HCT116 (cell line): ENCODE data around the gene GFAP. TPM values are rescaled to one million over a fixed set of nuclear protein-coding genes. Genes with fewer than 3 reads are reported as not detected.

Experiments
- ATAC-seq: fragments of 200-7000 bp; cut with Tn5 transposase; 2 replicates; pipeline ENCODE4 v1.9.1; 2020; ENCODE audit warnings: mild to moderate bottlenecking, moderate library complexity
- BruUV-seq: library from RNA; stranded (reverse); fragments of 400-500 nt; replicated peaks from 2 replicates; lab custom pipeline; 2021; lab: Mats Ljungman, UMichigan
- CTCF ChIA-PET: fragments of 300-600 bp; sonication (Branson Sonifier 250); formaldehyde crosslinking; loops from one replicate; lab custom pipeline; 2021; ENCODE audit warnings: antibody characterized with exemption; lab: Charles Lee
- POLR2A ChIA-PET: fragments of 300-600, 350-600 bp; sonication (Branson Sonifier 250); formaldehyde crosslinking; loops from one replicate; lab custom pipeline; 2021; ENCODE audit warnings: antibody characterized with exemption; lab: Charles Lee
- RAD21 ChIA-PET, 2 experiments: fragments of 300-600 bp; sonication (Branson Sonifier 250); formaldehyde crosslinking; loops; one replicate each; lab custom pipeline; 2023; ENCODE audit warnings: low total read pairs in 2 of 2; ENCODE audit not compliant: uncharacterized antibody in 2 of 2, unreplicated experiment in 2 of 2, low non-redundant PET in 1 of 2; lab: Charles Lee
- DNase-seq: peaks from one replicate; pipeline ENCODE4 v3.0.0-alpha.2; 2010; ENCODE audit warnings: low read depth, low spot score
- H2AFZ ChIP-seq: fragments of 200-600 bp; shearing (Covaris generic), sonication (generic); 2 replicates; pipeline ENCODE4 v1.6.1; 2017; ENCODE audit warnings: low read depth, mixed run types, mixed read lengths, antibody characterized with exemption, low read length; ENCODE audit not compliant: poor library complexity, severe bottlenecking
- H3K27ac ChIP-seq: 2 replicates; pipeline ENCODE4 v1.5.1; 2012; ENCODE audit warnings: low read depth, low read length
- H3K27me3 ChIP-seq: fragments of 200-600 bp; sonication (generic); 2 replicates; pipeline ENCODE4 v1.6.1; 2016; ENCODE audit warnings: mixed run types, low read length, mixed read lengths; ENCODE audit not compliant: insufficient read depth
- H3K36me3 ChIP-seq, 2 experiments: fragments of 200-500 bp in 1 of 2; fragments of 200-600 bp in 1 of 2; sonication (Bioruptor generic) in 1 of 2; sonication (generic) in 1 of 2; 2 replicates each; pipeline versions ENCODE4 v1.5.1 to v1.6.1; 2014 to 2016; ENCODE audit warnings: low read length in 2 of 2, inconsistent platforms in 1 of 2, mixed read lengths in 1 of 2, mixed run types in 1 of 2; ENCODE audit not compliant: insufficient read depth in 2 of 2, control insufficient read depth in 1 of 2
- H3K4me1 ChIP-seq, 2 experiments: fragments of 200-600 bp in 1 of 2; sonication (generic) in 1 of 2; 2 replicates each; pipeline versions ENCODE4 v1.5.1 to v1.6.1; 2012 to 2017; ENCODE audit warnings: low read length in 2 of 2, inconsistent platforms in 1 of 2, mild to moderate bottlenecking in 1 of 2, mixed read lengths in 1 of 2, mixed run types in 1 of 2, moderate library complexity in 1 of 2; ENCODE audit not compliant: insufficient read depth in 2 of 2, control insufficient read depth in 1 of 2
- H3K4me2 ChIP-seq: fragments of 200-600 bp; sonication (generic); 2 replicates; pipeline ENCODE4 v1.6.1; 2017; ENCODE audit warnings: mixed run types, low read length, mixed read lengths
- H3K4me3 ChIP-seq, 2 experiments: fragments of 200-600 bp in 1 of 2; sonication (generic) in 1 of 2; replicated peaks in 1 of 2; 2 replicates each; pipeline ENCODE4 v1.5.1; 2011 to 2016; ENCODE audit warnings: low read length in 2 of 2, control low read depth in 1 of 2, low read depth in 1 of 2, mild to moderate bottlenecking in 1 of 2, mixed read lengths in 1 of 2, mixed run types in 1 of 2
- H3K79me2 ChIP-seq: fragments of 200-600 bp; sonication (generic); 2 replicates; pipeline ENCODE4 v1.6.1; 2017; ENCODE audit warnings: mild to moderate bottlenecking, mixed run types, low read length, moderate library complexity, mixed read lengths; ENCODE audit not compliant: insufficient read depth
- H3K9ac ChIP-seq: fragments of 200-600 bp; sonication (generic); 2 replicates; pipeline ENCODE4 v1.6.1; 2016; ENCODE audit warnings: low read length, mixed read lengths
- H3K9me2 ChIP-seq: fragments of 200-600 bp; sonication (generic), shearing (Covaris generic); 2 replicates; pipeline ENCODE4 v1.6.1; 2017; ENCODE audit warnings: mixed run types, mild to moderate bottlenecking, moderate library complexity; ENCODE audit not compliant: insufficient read depth
- H3K9me3 ChIP-seq, 2 experiments: fragments of 200-500 bp in 1 of 2; fragments of 200-600 bp in 1 of 2; sonication (Bioruptor generic) in 1 of 2; sonication (generic) in 1 of 2; 2 replicates each; pipeline ENCODE4 v1.6.1; 2014 to 2017; ENCODE audit warnings: low read length in 2 of 2, mixed read lengths in 2 of 2, inconsistent platforms in 1 of 2, low read depth in 1 of 2, mild to moderate bottlenecking in 1 of 2, mixed run types in 1 of 2, moderate library complexity in 1 of 2; ENCODE audit not compliant: control insufficient read depth in 1 of 2, insufficient read depth in 1 of 2
- H4K20me1 ChIP-seq: fragments of 200-600 bp; sonication (generic), shearing (Covaris generic); 2 replicates; pipeline ENCODE4 v1.6.1; 2017; ENCODE audit warnings: mixed run types, mild to moderate bottlenecking, moderate library complexity; ENCODE audit not compliant: insufficient read depth
- ATF3 ChIP-seq: IDR thresholded peaks from 2 replicates; pipeline ENCODE4 v1.6.1; 2012
- CBX3 ChIP-seq: IDR thresholded peaks from 2 replicates; pipeline ENCODE4 v1.6.1; 2012; ENCODE audit warnings: low read depth
- CEBPB ChIP-seq: IDR thresholded peaks from 2 replicates; pipeline ENCODE4 v1.6.1; 2012; ENCODE audit warnings: low read depth
- EGR1 ChIP-seq: IDR thresholded peaks from 2 replicates; pipeline ENCODE4 v1.6.1; 2012; ENCODE audit warnings: low read depth
- ELF1 ChIP-seq: IDR thresholded peaks from 2 replicates; pipeline ENCODE4 v1.6.1; 2012; ENCODE audit warnings: low read depth, borderline replicate concordance
- EZH2 ChIP-seq: fragments of 200-600 bp; sonication (generic); IDR thresholded peaks from 2 replicates; pipeline ENCODE4 v1.6.1; 2017; ENCODE audit warnings: antibody characterized with exemption, mixed run types
- EZH2phosphoT487 ChIP-seq: fragments of 200-600 bp; IDR thresholded peaks from 2 replicates; pipeline ENCODE4 v1.6.1; 2018; ENCODE audit warnings: antibody characterized with exemption, borderline replicate concordance
- FOSL1 ChIP-seq: IDR thresholded peaks from 2 replicates; pipeline ENCODE4 v1.6.1; 2012; ENCODE audit warnings: low read depth
- JUND ChIP-seq: IDR thresholded peaks from 2 replicates; pipeline ENCODE4 v1.6.1; 2012
- POLR2A ChIP-seq: IDR thresholded peaks from 2 replicates; pipeline ENCODE4 v1.7.0; 2011; ENCODE audit warnings: borderline replicate concordance; ENCODE audit not compliant: insufficient read depth, insufficient read length; ENCODE audit errors: extremely low read depth
- POLR2AphosphoS5 ChIP-seq: IDR thresholded peaks from 2 replicates; pipeline ENCODE4 v1.6.1; 2011; ENCODE audit warnings: mild to moderate bottlenecking, low read depth, low read length, moderate library complexity
- SIN3A ChIP-seq: IDR thresholded peaks from 2 replicates; pipeline ENCODE4 v1.6.1; 2012; ENCODE audit warnings: low read depth
- TCF7L2 ChIP-seq: IDR thresholded peaks from 2 replicates; pipeline ENCODE4 v1.7.0; 2011; ENCODE audit warnings: borderline replicate concordance, inconsistent platforms; ENCODE audit not compliant: insufficient read depth, insufficient read length; ENCODE audit errors: extremely low read depth
- YY1 ChIP-seq: IDR thresholded peaks from 2 replicates; pipeline ENCODE4 v1.6.1; 2011; ENCODE audit warnings: low read length, low read depth, moderate library complexity, mild to moderate bottlenecking; ENCODE audit not compliant: insufficient replicate concordance; ENCODE audit errors: extremely low read depth
- ZNF274 ChIP-seq: fragments of 200-500 bp; sonication (Bioruptor generic); IDR thresholded peaks from 2 replicates; pipeline ENCODE4 v1.6.1; 2014; ENCODE audit warnings: mild to moderate bottlenecking, low read depth, low read length, inconsistent platforms
- intact Hi-C: fragments of 100-400 bp; cut with micrococcal nuclease; formaldehyde crosslinking; loops from 2 replicates; pipeline ENCODE4 v1.10.0; 2022
- total RNA-seq: library from RNA; stranded (reverse); gene quantifications from one replicate; pipeline ENCODE4 v1.2.1, GENCODE V29; 2021; ENCODE audit not compliant: unreplicated experiment
- TF ChIP-seq, protein P1 (sequence below): IDR thresholded peaks from 2 replicates; pipeline ENCODE4 v1.6.1; 2012
- TF ChIP-seq, protein P2 (sequence below): IDR thresholded peaks from 2 replicates; pipeline ENCODE4 v1.6.1; 2012; ENCODE audit warnings: low read depth

Gene GFAP
- total RNA-seq, 1 experiment from 2014 or later = not detected

GRCh38 chr17:44941712-44942331, 26.5 kb upstream of the GFAP start:
- intact Hi-C loops = no loop called here
- Histone ChIP-seq H4K20me1 (peaks cover 5% of the 10 kb centered on the region; the same call in 1 of the 2 replicates), H2AFZ (no peak overlapping the region), H3K27ac (peak overlapping the region; percentile 38), H3K36me3 (peaks cover 6 to 52% of the 10 kb centered on the region in 2 experiments; a peak in 3 of 4 replicates), H3K9ac (no peak overlapping the region), H3K79me2 (peaks cover 100% of the 10 kb centered on the region), H3K4me3 (no peak overlapping the region), H3K4me2 (peak overlapping the region; percentile 53; the same call in 1 of the 2 replicates), H3K4me1 (peaks cover 22 to 47% of the 10 kb centered on the region in 2 experiments), H3K9me2 (no peaks in the 10 kb centered on the region), H3K27me3 (no peaks in the 10 kb centered on the region), H3K9me3 (peaks cover 0 to 4% of the 10 kb centered on the region in 2 experiments; a peak in 1 of 4 replicates)
- RAD21 ChIA-PET = no interaction called here
- CTCF ChIA-PET = interaction anchor here (2.5 kb wide), 1 partner anchor 22 kb away, joined by 6 read pairs; no protein-coding TSS in a partner anchor
- DNase-seq = no peak
- TF ChIP-seq CBX3 = no peak
- no peak for TF ChIP-seq FOSL1
- TF ChIP-seq POLR2AphosphoS5 = no peak
- POLR2A ChIA-PET = no interaction called here
- BruUV-seq = no TSS peak
- peak; percentile 41 for ATAC-seq

DNA sequence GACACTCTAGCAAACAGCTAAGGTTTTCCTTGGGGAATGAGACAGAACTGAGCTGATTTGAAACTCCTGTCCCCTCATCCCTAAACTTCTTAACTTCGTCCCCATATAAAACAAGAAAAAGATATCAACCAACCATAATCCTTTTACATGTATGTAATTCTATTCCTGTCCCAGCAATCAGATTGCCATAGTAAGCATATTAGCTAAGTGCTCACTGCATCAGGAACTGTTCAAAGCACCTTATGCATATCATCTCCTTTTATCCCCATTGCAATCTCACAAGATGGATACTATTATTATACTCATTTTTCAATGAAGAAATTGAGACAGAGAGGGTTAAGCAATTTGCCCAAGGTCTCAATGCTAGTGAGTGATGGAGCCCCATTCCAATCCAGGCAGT, 25.5 kb upstream of the GFAP start:
- DNase-seq (no peak), ATAC-seq (peak; percentile 12; the same call in 1 of the 2 replicates)
- H3K9ac ChIP-seq = peak overlapping the region; percentile 16; the same call in 1 of the 2 replicates
- H3K4me3 ChIP-seq = peak overlapping the region in 1 of 2 experiments; percentile 13; a peak in 1 of 4 replicates
- H3K27me3 ChIP-seq = no peaks in the 10 kb centered on the region
- H3K36me3 ChIP-seq = peaks cover 7 to 56% of the 10 kb centered on the region in 2 experiments; a peak in 3 of 4 replicates
- peaks cover 97% of the 10 kb centered on the region for H3K79me2 ChIP-seq
- no TSS peak for BruUV-seq
- H4K20me1 ChIP-seq = peaks cover 5% of the 10 kb centered on the region; the same call in 1 of the 2 replicates
- peak overlapping the region; percentile 38; the same call in 1 of the 2 replicates for H3K27ac ChIP-seq
- intact Hi-C loops = no loop called here
- CTCF ChIA-PET = interaction anchor here (2.5 kb wide), 1 partner anchor 21 kb away, joined by 6 read pairs; no protein-coding TSS in a partner anchor
- peaks cover 22 to 41% of the 10 kb centered on the region in 2 experiments for H3K4me1 ChIP-seq
- peak overlapping the region; percentile 53 for H3K4me2 ChIP-seq
- peaks cover 0 to 4% of the 10 kb centered on the region in 2 experiments; a peak in 1 of 4 replicates for H3K9me3 ChIP-seq
- H3K9me2 ChIP-seq = no peaks in the 10 kb centered on the region
- RAD21 ChIA-PET = no interaction called here
- H2AFZ ChIP-seq = no peak overlapping the region
- POLR2A ChIA-PET = no interaction called here
- TF ChIP-seq FOSL1 (no peak), JUND (no peak), TCF7L2 (no peak), POLR2A (no peak), CEBPB (no peak), EGR1 (no peak), ATF3 (no peak), EZH2phosphoT487 (no peak), EZH2 (no peak), YY1 (no peak), ELF1 (no peak), ZNF274 (no peak), SIN3A (no peak)
- TF ChIP-seq, protein P1, sequence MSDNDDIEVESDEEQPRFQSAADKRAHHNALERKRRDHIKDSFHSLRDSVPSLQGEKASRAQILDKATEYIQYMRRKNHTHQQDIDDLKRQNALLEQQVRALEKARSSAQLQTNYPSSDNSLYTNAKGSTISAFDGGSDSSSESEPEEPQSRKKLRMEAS = no peak
- TF ChIP-seq, protein P2, sequence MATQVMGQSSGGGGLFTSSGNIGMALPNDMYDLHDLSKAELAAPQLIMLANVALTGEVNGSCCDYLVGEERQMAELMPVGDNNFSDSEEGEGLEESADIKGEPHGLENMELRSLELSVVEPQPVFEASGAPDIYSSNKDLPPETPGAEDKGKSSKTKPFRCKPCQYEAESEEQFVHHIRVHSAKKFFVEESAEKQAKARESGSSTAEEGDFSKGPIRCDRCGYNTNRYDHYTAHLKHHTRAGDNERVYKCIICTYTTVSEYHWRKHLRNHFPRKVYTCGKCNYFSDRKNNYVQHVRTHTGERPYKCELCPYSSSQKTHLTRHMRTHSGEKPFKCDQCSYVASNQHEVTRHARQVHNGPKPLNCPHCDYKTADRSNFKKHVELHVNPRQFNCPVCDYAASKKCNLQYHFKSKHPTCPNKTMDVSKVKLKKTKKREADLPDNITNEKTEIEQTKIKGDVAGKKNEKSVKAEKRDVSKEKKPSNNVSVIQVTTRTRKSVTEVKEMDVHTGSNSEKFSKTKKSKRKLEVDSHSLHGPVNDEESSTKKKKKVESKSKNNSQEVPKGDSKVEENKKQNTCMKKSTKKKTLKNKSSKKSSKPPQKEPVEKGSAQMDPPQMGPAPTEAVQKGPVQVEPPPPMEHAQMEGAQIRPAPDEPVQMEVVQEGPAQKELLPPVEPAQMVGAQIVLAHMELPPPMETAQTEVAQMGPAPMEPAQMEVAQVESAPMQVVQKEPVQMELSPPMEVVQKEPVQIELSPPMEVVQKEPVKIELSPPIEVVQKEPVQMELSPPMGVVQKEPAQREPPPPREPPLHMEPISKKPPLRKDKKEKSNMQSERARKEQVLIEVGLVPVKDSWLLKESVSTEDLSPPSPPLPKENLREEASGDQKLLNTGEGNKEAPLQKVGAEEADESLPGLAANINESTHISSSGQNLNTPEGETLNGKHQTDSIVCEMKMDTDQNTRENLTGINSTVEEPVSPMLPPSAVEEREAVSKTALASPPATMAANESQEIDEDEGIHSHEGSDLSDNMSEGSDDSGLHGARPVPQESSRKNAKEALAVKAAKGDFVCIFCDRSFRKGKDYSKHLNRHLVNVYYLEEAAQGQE = no peak
